Measurements from ENCODE around the gene KIF20A. TPM values are rescaled to one million over a fixed set of nuclear protein-coding genes. Genes with fewer than 3 reads are reported as not detected.

KIF20A gene
- total RNA-seq, 2 experiments from 2014 or later = 55.5 to 60.3 TPM

DNA sequence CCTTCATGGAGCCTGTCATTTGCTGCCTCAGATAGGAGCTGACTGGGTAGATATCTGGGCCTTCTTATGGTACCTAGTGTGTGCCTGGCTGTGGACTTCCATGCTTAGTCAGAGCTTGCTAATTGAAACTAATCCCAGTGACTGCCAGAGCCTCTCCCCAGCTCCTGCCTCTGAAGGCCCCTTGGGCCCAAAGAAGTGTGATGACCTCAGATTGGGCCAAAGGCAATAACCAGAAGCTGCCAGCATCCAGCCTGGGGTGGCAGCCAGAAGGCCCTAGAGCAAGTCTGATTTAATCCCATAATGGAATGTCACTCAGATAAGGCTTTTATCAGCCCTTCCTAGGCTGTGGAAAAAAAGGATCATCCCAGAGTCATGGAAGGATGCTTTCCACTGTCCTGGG is 51.3 kb downstream of the KIF20A start:
- POLR2A ChIA-PET = interaction anchor here (0.5 kb wide), 1 partner anchor 363 kb away, joined by 3 read pairs; no protein-coding TSS in a partner anchor
- Mint-ChIP-seq H3K4me3 (no peak overlapping the region), H3K36me3 (peaks cover 2% of the 10 kb centered on the region), H3K4me1 (ENCODE audit: low read depth) (no peaks in the 10 kb centered on the region), H3K9me3 (peaks cover 6% of the 10 kb centered on the region), H3K27ac (no peak overlapping the region), H3K27me3 (peaks cover 6% of the 10 kb centered on the region)
- CTCF ChIA-PET = interaction anchor here (0.6 kb wide), 1 partner anchor 122 kb away, joined by 3 read pairs; no protein-coding TSS in a partner anchor
- no peak for DNase-seq
- intact Hi-C loops (cut with micrococcal nuclease) = no loop called here

DNA sequence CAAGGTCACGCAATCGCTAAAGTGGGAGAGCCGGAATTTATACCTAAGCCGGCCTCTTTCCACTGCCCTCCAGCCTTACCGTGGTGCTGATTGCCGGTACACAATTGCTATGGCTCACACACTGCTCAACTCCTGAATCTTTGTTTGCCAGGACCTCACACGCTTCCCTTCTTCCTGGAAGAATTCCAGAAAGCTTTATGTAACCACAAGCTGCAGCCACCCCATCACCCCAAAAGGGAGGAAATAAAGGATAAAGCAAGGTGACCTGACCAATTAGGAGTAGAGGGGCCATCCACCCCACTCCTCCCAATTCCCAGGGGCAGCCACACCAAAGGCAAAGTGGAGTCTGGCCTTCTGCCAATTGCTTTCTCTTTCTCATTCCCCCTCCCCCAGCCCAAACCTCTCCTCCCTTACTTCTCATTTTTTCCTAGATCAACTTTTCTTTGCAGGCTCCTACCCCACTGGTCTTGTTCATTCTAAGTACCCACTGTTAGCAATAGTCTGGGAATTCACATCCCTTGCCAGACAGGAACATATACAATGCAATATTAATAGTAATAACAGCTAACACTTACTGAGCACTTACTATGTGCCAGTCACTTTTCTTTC is 52.2 kb downstream of the KIF20A start:
- H3K27me3 Mint-ChIP-seq = peaks cover 5% of the 10 kb centered on the region
- intact Hi-C loops (cut with micrococcal nuclease) = no loop called here
- peaks cover 1% of the 10 kb centered on the region for H3K9me3 Mint-ChIP-seq
- no peak for DNase-seq
- POLR2A ChIA-PET = no interaction called here
- H3K36me3 Mint-ChIP-seq = peaks cover under 1% of the 10 kb centered on the region
- CTCF ChIA-PET = interaction anchor here (1.6 kb wide), 1 partner anchor 121 kb away, joined by 7 read pairs; no protein-coding TSS in a partner anchor
- H3K4me3 Mint-ChIP-seq = no peak overlapping the region
- no peaks in the 10 kb centered on the region for H3K4me1 Mint-ChIP-seq (ENCODE audit: low read depth)
- no peak overlapping the region for H3K27ac Mint-ChIP-seq

DNA sequence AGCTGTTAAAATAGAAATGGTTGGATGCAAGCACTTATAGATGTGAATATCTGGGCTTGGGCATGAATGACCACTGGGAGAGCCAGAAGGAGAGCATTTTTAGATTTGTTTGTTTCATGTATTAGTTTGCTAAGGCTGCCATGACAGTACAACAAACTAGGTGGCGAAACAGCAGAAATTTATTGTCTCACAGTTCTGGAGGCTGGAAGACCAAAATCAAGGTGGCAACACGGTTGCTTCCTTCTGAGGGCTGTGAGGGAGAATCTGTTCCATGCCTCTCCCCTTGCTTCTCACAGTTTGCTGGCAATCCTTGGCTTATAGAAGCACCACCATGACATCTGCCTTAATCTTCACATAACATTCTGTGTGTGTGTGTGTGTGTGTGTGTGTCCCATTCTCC is 54.4 kb downstream of the KIF20A start:
- no peak overlapping the region for H3K4me3 Mint-ChIP-seq
- POLR2A ChIA-PET = no interaction called here

DNA sequence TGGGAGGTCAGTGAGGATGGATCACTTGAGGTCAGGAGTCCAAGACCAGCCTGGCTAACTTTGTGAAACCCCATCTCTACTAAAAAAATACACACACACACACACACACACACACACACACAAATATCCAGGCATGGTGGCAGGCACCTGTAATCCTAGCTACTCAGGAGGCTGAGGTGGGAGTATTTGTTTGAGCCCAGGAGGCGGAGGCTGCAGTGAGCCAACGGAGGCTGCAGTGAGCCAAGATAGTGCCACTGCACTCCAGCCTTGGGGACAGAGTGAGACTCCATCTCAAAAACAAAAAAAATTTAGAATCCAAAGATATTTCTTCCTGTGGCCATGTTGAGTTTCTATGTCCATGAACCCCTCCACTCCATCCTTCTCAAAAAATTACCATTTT is 55.7 kb downstream of the KIF20A start:
- Mint-ChIP-seq H3K36me3 (no peaks in the 10 kb centered on the region), H3K27me3 (peaks cover 14% of the 10 kb centered on the region), H3K27ac (no peak overlapping the region), H3K4me3 (no peak overlapping the region), H3K4me1 (ENCODE audit: low read depth) (no peaks in the 10 kb centered on the region), H3K9me3 (no peaks in the 10 kb centered on the region)
- CTCF ChIA-PET = interaction anchor here (0.7 kb wide), 1 partner anchor 12 kb away, joined by 3 read pairs; no protein-coding TSS in a partner anchor
- intact Hi-C loops (cut with micrococcal nuclease) = no loop called here
- DNase-seq = no peak
- POLR2A ChIA-PET = no interaction called here

More for the DNA sequence above, 54.4 kb downstream of the KIF20A start:
- intact Hi-C loops (cut with micrococcal nuclease) = no loop called here
- Mint-ChIP-seq H3K36me3 (no peaks in the 10 kb centered on the region), H3K27me3 (peaks cover 4% of the 10 kb centered on the region), H3K4me1 (ENCODE audit: low read depth) (no peaks in the 10 kb centered on the region), H3K27ac (no peak overlapping the region), H3K9me3 (no peaks in the 10 kb centered on the region)
- CTCF ChIA-PET = no interaction called here
- no peak for DNase-seq

Other genes with a start within 250 kb of the KIF20A start
- gene FAM13B, start 146.0 kb upstream of the KIF20A start, total RNA-seq = 10 to 100 TPM; 11.5 to 13.8 TPM
- gene WNT8A, start 95.1 kb upstream of the KIF20A start, total RNA-seq = not detected
- gene NME5, start 39.7 kb upstream of the KIF20A start, total RNA-seq = not detected
- gene BRD8, start 482 bp upstream of the KIF20A start, total RNA-seq = 10 to 100 TPM; 62.9 to 65.8 TPM
- gene CDC23, start 34.2 kb downstream of the KIF20A start, total RNA-seq = 10 to 100 TPM; 32.4 to 33.4 TPM
- under 1 TPM in 1 of 2 experiments, not detected in 1; 0.12 TPM for gene GFRA3, start 95.5 kb downstream of the KIF20A start, total RNA-seq
- 10 to 100 TPM; 19.1 to 19.2 TPM for gene CDC25C, start 152.7 kb downstream of the KIF20A start, total RNA-seq
- 10 to 100 TPM; 17.2 to 19.2 TPM for gene FAM53C, start 159.2 kb downstream of the KIF20A start, total RNA-seq
- 10 to 100 TPM; 38.6 to 39.6 TPM for gene KDM3B, start 173.6 kb downstream of the KIF20A start, total RNA-seq

Measured in activated CD4-positive, alpha-beta memory T cell treated with anti-CD3 and anti-CD28 coated beads for 36 hours (primary cell).